ENCODE results near the gene CLMP. TPM values are rescaled to one million over a fixed set of nuclear protein-coding genes. Genes with fewer than 3 reads are reported as not detected.

Gene CLMP
- total and polyA plus RNA-seq, 2 experiments from 2014 or later: 7.1 to 18.4 TPM

GRCh38 chr11:123143921-123144320, 51.1 kb downstream of the CLMP start:
- Mint-ChIP-seq H3K27ac (no peak overlapping the region), H3K4me3 (no peak overlapping the region), H3K4me1 (peaks cover 24% of the 10 kb centered on the region), H3K27me3 (ENCODE audit: insufficient read depth, low read depth, poor library complexity) (peaks cover 6% of the 10 kb centered on the region), H3K36me3 (ENCODE audit: low read depth) (peaks cover 7% of the 10 kb centered on the region; the same call in 2 of the 3 replicates), H3K9me3 (no peaks in the 10 kb centered on the region; the same call in 2 of the 3 replicates)
- Histone ChIP-seq H3K4me2 (no peak overlapping the region), H2AFZ (no peak overlapping the region), H3K27me3 (ENCODE audit: insufficient read depth) (no peaks in the 10 kb centered on the region), H3K36me3 (ENCODE audit: insufficient read depth) (no peaks in the 10 kb centered on the region), H4K20me1 (replicated peaks; ENCODE audit: insufficient read depth) (no peaks in the 10 kb centered on the region), H3K4me3 (no peak overlapping the region), H3K9me2 (ENCODE audit: insufficient read depth) (no peaks in the 10 kb centered on the region), H3K27ac (ENCODE audit: low read depth) (no peak overlapping the region), H3K4me1 (ENCODE audit: insufficient read depth) (peaks cover 17% of the 10 kb centered on the region), H3K79me2 (replicated peaks; ENCODE audit: insufficient read depth) (no peaks in the 10 kb centered on the region), H3F3A (replicated peaks; ENCODE audit: low read depth) (0 out of 2 replicates have a peak, but pooled peaks cover 3% of the 10 kb centered on the region)
- ATAC-seq: no peak
- DNase-seq (ENCODE audit: low spot score): no peak
- TF ChIP-seq EZH2phosphoT487 (IDR thresholded peaks at IDR 0.05; ENCODE audit: unreplicated experiment) (no peak), REST (IDR thresholded peaks at IDR 0.05; ENCODE audit: unreplicated experiment) (no peak), ZNF331 (CRISPR knock-in tag; IDR thresholded peaks at IDR 0.05; ENCODE audit: low read depth) (no peak), NANOG (IDR thresholded peaks at IDR 0.05; ENCODE audit: borderline replicate concordance) (no peak)
- TF ChIP-seq, protein P1, sequence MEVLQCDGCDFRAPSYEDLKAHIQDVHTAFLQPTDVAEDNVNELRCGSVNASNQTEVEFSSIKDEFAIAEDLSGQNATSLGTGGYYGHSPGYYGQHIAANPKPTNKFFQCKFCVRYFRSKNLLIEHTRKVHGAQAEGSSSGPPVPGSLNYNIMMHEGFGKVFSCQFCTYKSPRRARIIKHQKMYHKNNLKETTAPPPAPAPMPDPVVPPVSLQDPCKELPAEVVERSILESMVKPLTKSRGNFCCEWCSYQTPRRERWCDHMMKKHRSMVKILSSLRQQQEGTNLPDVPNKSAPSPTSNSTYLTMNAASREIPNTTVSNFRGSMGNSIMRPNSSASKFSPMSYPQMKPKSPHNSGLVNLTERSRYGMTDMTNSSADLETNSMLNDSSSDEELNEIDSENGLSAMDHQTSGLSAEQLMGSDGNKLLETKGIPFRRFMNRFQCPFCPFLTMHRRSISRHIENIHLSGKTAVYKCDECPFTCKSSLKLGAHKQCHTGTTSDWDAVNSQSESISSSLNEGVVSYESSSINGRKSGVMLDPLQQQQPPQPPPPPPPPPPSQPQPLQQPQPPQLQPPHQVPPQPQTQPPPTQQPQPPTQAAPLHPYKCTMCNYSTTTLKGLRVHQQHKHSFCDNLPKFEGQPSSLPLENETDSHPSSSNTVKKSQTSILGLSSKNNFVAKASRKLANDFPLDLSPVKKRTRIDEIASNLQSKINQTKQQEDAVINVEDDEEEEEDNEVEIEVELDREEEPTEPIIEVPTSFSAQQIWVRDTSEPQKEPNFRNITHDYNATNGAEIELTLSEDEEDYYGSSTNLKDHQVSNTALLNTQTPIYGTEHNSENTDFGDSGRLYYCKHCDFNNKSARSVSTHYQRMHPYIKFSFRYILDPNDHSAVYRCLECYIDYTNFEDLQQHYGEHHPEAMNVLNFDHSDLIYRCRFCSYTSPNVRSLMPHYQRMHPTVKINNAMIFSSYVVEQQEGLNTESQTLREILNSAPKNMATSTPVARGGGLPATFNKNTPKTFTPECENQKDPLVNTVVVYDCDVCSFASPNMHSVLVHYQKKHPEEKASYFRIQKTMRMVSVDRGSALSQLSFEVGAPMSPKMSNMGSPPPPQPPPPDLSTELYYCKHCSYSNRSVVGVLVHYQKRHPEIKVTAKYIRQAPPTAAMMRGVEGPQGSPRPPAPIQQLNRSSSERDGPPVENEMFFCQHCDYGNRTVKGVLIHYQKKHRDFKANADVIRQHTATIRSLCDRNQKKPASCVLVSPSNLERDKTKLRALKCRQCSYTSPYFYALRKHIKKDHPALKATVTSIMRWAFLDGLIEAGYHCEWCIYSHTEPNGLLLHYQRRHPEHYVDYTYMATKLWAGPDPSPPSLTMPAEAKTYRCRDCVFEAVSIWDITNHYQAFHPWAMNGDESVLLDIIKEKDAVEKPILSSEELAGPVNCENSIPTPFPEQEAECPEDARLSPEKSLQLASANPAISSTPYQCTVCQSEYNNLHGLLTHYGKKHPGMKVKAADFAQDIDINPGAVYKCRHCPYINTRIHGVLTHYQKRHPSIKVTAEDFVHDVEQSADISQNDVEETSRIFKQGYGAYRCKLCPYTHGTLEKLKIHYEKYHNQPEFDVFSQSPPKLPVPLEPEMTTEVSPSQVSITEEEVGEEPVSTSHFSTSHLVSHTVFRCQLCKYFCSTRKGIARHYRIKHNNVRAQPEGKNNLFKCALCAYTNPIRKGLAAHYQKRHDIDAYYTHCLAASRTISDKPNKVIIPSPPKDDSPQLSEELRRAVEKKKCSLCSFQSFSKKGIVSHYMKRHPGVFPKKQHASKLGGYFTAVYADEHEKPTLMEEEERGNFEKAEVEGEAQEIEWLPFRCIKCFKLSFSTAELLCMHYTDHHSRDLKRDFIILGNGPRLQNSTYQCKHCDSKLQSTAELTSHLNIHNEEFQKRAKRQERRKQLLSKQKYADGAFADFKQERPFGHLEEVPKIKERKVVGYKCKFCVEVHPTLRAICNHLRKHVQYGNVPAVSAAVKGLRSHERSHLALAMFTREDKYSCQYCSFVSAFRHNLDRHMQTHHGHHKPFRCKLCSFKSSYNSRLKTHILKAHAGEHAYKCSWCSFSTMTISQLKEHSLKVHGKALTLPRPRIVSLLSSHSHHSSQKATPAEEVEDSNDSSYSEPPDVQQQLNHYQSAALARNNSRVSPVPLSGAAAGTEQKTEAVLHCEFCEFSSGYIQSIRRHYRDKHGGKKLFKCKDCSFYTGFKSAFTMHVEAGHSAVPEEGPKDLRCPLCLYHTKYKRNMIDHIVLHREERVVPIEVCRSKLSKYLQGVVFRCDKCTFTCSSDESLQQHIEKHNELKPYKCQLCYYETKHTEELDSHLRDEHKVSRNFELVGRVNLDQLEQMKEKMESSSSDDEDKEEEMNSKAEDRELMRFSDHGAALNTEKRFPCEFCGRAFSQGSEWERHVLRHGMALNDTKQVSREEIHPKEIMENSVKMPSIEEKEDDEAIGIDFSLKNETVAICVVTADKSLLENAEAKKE (CRISPR knock-in tag; IDR thresholded peaks at IDR 0.05): no peak
